K562 (cell line): ENCODE data around the gene IL24. TPM values are rescaled to one million over a fixed set of nuclear protein-coding genes. Genes with fewer than 3 reads are reported as not detected.

Source experiments
- ATAC-seq: fragments of 200-7000 bp; cut with Tn5 transposase; 3 replicates; pipeline ENCODE4 v1.9.1; 2020; ENCODE audit warnings: moderate library complexity
- BruUV-seq: library from RNA; stranded (reverse); fragments of 400-500 nt; replicated peaks from 2 replicates; lab custom pipeline; 2021; lab: Mats Ljungman, UMichigan
- CTCF ChIA-PET: fragments of 300-600 bp; formaldehyde crosslinking; extraction: SDS; loops from one replicate; lab custom pipeline; 2021; ENCODE audit warnings: low intra/inter-chr PET ratio; lab: Yijun Ruan, JAX
- POLR2A ChIA-PET: fragments of 300-600, 350-650 bp; sonication (Branson Sonifier 250); formaldehyde crosslinking; extraction: SDS; loops from one replicate; lab custom pipeline; 2021; ENCODE audit warnings: antibody characterized with exemption, inconsistent platforms; lab: Yijun Ruan, JAX
- DNase-seq, 4 experiments: peaks; one replicate each; pipeline versions ENCODE4 v3.0.0 to v3.0.0-alpha.2; 2011 to 2018; ENCODE audit warnings: low spot score in 3 of 4, mixed read lengths in 3 of 4; ENCODE audit errors: extremely low read depth in 1 of 4
- FAIRE-seq: peaks from 2 replicates; lab custom pipeline; 2011; peaks lifted over from hg19 to GRCh38; lab: Jason Lieb, UNC
- H2AFZ ChIP-seq: 2 replicates; pipeline ENCODE4 v1.6.0; 2011; ENCODE audit warnings: low read depth, low read length, control low read depth, inconsistent platforms
- H3K27ac ChIP-seq: fragments of 200-600 bp; 3 replicates; pipeline ENCODE4 v1.8.0; 2011; ENCODE audit warnings: low read depth, mild to moderate bottlenecking, control low read depth, inconsistent platforms, low read length, moderate library complexity, mixed read lengths; ENCODE audit errors: extremely low read depth
- H3K27me3 ChIP-seq, 2 experiments: fragments of 300-600 bp in 1 of 2; 2 replicates in 1 of 2; 3 replicates in 1 of 2; pipeline versions ENCODE4 v1.6.0 to v1.8.0; 2011; ENCODE audit warnings: inconsistent platforms in 2 of 2, low read length in 2 of 2, mild to moderate bottlenecking in 1 of 2, mixed read lengths in 1 of 2, moderate library complexity in 1 of 2; ENCODE audit not compliant: control insufficient read depth in 2 of 2, insufficient read depth in 2 of 2
- H3K36me3 ChIP-seq: fragments of 300-600 bp; 3 replicates; pipeline ENCODE4 v1.8.0; 2011; ENCODE audit warnings: mild to moderate bottlenecking, low read length, inconsistent platforms; ENCODE audit not compliant: control insufficient read depth, insufficient read depth
- H3K4me1 ChIP-seq, 2 experiments: fragments of 200-600 bp in 1 of 2; replicated peaks in 1 of 2; 2 replicates in 1 of 2; 3 replicates in 1 of 2; pipeline versions ENCODE4 v1.5.1 to v1.8.0; 2011; ENCODE audit warnings: inconsistent platforms in 2 of 2, low read length in 2 of 2, mild to moderate bottlenecking in 1 of 2, mixed read lengths in 1 of 2, moderate library complexity in 1 of 2; ENCODE audit not compliant: control insufficient read depth in 2 of 2, insufficient read depth in 2 of 2
- H3K4me2 ChIP-seq: 2 replicates; pipeline ENCODE4 v1.6.1; 2011; ENCODE audit warnings: low read length, control low read depth, inconsistent platforms, mixed read lengths; ENCODE audit not compliant: insufficient read depth
- H3K4me3 ChIP-seq: fragments of 200-600 bp; sonication (generic), shearing (Covaris generic); 2 replicates; pipeline ENCODE4 v1.5.1; 2016; ENCODE audit warnings: control low read depth, inconsistent platforms
- H3K79me2 ChIP-seq: fragments of 200-600 bp; 3 replicates; pipeline ENCODE4 v1.8.0; 2011; ENCODE audit warnings: low read length, inconsistent platforms; ENCODE audit not compliant: control insufficient read depth, insufficient read depth
- H3K9ac ChIP-seq, 2 experiments: 2 replicates each; pipeline versions ENCODE4 v1.6.0 to v1.6.1; 2011; ENCODE audit warnings: low read depth in 2 of 2, low read length in 2 of 2, control low read depth in 1 of 2, inconsistent platforms in 1 of 2, mild to moderate bottlenecking in 1 of 2, mixed read lengths in 1 of 2; ENCODE audit not compliant: insufficient read depth in 1 of 2
- H3K9me1 ChIP-seq: one replicate; pipeline ENCODE4 v1.6.0; 2011; ENCODE audit warnings: inconsistent platforms, mild to moderate bottlenecking, low read length, moderate library complexity; ENCODE audit not compliant: control insufficient read depth, insufficient read depth
- H3K9me3 ChIP-seq: replicated peaks from 2 replicates; pipeline ENCODE4 v1.5.1; 2011; ENCODE audit warnings: low read depth, low read length, inconsistent platforms; ENCODE audit not compliant: control insufficient read depth, insufficient read depth
- H4K20me1 ChIP-seq: replicated peaks from 2 replicates; pipeline ENCODE4 v1.6.1; 2011; ENCODE audit warnings: low read length, inconsistent platforms, mixed read lengths; ENCODE audit not compliant: control insufficient read depth, insufficient read depth
- BCOR ChIP-seq: fragments of 450-650 bp; IDR thresholded peaks from 2 replicates; pipeline ENCODE4 v1.6.1; 2016
- FOXA3 ChIP-seq, 2 experiments: fragments of 450-650 bp in 1 of 2; sonication (generic) in 1 of 2; formaldehyde crosslinking; IDR thresholded peaks in 1 of 2; conservative IDR thresholded peaks in 1 of 2; 2 replicates each; pipeline versions ENCODE4 v1.4.0 to v1.8.0; 2020 to 2022; ENCODE audit warnings: mild to moderate bottlenecking in 2 of 2, missing genetic modification reagents in 1 of 2
- GTF2F1 ChIP-seq: IDR thresholded peaks from 2 replicates; pipeline ENCODE4 v1.6.1; 2011; ENCODE audit warnings: low read depth, low read length, improper control_type of control experiment
- KAT7 ChIP-seq: sonication (generic); formaldehyde crosslinking; IDR thresholded peaks from 2 replicates; pipeline ENCODE4 v1.8.0; 2022; ENCODE audit warnings: missing genetic modification reagents, mild to moderate bottlenecking, borderline replicate concordance
- KLF13 ChIP-seq: fragments of 450-650 bp; IDR thresholded peaks from 2 replicates; pipeline ENCODE4 v1.6.1; 2016; ENCODE audit warnings: missing genetic modification characterization, low read depth, mild to moderate bottlenecking, missing compliant biosample characterization, moderate library complexity, borderline replicate concordance
- PURB ChIP-seq: sonication (generic); formaldehyde crosslinking; IDR thresholded peaks from 2 replicates; pipeline ENCODE4 v1.9.0; 2021; ENCODE audit warnings: low read depth, mild to moderate bottlenecking, missing genetic modification reagents
- WGBS: fragments of 100-300 bp; shearing (Covaris generic); methylation state at CpG from one replicate; pipeline ENCODE4 v1.1.6; 2016; ENCODE audit warnings: low coverage, mixed read lengths; ENCODE audit not compliant: insufficient coverage; ENCODE audit errors: missing lambda C conversion rate; 5-methylcytosine and 5-hydroxymethylcytosine counted together
- in situ Hi-C: fragments of 300-500 bp; cut with MboI; formaldehyde crosslinking; loops from 4 replicates; pipeline ENCODE4 v1.15.0; 2018; ENCODE audit warnings: inconsistent platforms, mixed read lengths
- intact Hi-C: fragments of 100-400 bp; cut with micrococcal nuclease; formaldehyde crosslinking; loops from 2 replicates; pipeline ENCODE4 v1.14.2; 2022
- polyA plus RNA-seq, 8 experiments: library from polyadenylated mRNA; depleted of rRNA in 4 of 8; stranded (reverse) in 5 of 8; unstranded in 3 of 8; fragments of >200 nt; fragmentation: Nextera tagmentation in 2 of 8; fragmentation: Illumina TruSeq in 1 of 8; extraction: Ambion mirVana in 2 of 8; extraction: Trizol in 1 of 8; gene quantifications; 2 replicates each; pipeline versions ENCODE4 v1.2.1 to v1.2.3, GENCODE V29; 2011 to 2014; ENCODE audit warnings: inconsistent platforms in 1 of 8, missing spikeins in 1 of 8
- total RNA-seq, 7 experiments: library from RNA; depleted of rRNA in 6 of 7; stranded (reverse); fragments of >200 nt in 6 of 7; fragmentation: Illumina TruSeq in 2 of 7; extraction: Trizol in 2 of 7; gene quantifications; 2 replicates each; pipeline versions ENCODE4 v1.2.1 to v1.2.3, GENCODE V29; 2011 to 2021; ENCODE audit warnings: low replicate concordance in 1 of 7
- TF ChIP-seq, protein P1 (sequence below): sonication (generic); formaldehyde crosslinking; IDR thresholded peaks from 2 replicates; pipeline ENCODE4 v1.8.0; 2022; ENCODE audit warnings: mild to moderate bottlenecking, missing genetic modification reagents
- TF ChIP-seq, protein P2 (sequence below): fragments of 450-650 bp; conservative IDR thresholded peaks from 2 replicates; pipeline ENCODE4 v1.6.1; 2016; ENCODE audit warnings: missing genetic modification characterization, low read depth, mild to moderate bottlenecking, control low read depth, missing compliant biosample characterization
- TF ChIP-seq, protein P3 (sequence below): fragments of 450-650 bp; formaldehyde crosslinking; IDR thresholded peaks from 2 replicates; pipeline ENCODE4 v1.4.0; 2022; ENCODE audit warnings: mild to moderate bottlenecking, moderate library complexity

The IL24 gene
- total and polyA plus RNA-seq, 9 of the 15 experiments (the other 6 are each of a cell fraction or from before 2014, with no cell fraction given) = 0.04 to 0.19 TPM; not detected in 7

DNA sequence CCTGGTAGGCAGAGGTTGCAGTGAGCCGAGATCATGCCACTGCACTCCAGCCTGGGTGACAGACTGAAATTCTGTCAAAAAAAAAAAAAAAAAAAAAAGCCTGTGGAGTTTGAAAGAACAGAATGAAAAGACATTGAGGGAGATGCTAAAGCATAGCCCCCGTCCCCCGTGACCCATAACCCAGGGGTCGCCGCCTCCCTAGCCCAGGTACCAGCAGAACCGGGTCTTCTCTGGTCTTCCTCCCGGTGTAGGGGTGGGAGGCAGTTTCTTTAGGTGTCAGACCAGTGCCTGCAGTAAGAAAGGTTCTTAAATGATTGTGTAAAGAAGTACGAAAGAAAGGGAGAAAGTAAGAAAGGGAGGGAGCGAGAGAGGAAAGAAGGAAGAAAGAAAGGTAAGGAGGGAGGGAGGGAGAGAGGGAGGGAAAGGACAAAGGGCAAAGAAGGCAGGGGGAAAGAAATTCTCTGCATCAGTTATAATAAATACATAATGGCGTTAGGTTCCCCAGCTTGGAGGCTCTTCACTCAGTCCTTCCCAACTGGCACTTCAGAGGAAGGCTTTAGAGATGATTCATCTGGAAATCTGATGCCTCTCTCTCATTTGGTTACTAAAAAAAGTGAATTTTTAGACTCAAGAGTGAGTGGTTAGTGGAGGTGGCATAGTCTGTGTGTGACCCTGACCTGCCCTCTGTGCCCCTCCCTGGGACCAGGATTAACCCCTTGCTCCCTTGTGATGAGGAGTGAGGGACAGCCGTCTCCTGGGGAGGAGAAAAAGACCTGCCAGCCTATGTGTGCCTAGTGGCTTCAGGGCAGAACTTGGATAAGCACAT, 1.1 kb downstream of the IL24 start:
- H3K79me2 ChIP-seq = no peaks in the 10 kb centered on the region
- ATAC-seq (no peak), DNase-seq (no peak), FAIRE-seq (no peak)
- WGBS = 3% methylated on average over 10 of the region's 11 CpGs
- intact Hi-C loops = no loop called here
- no peak for TF ChIP-seq KAT7 (CRISPR knock-in tag)
- BruUV-seq = no TSS peak
- no peaks in the 10 kb centered on the region for H3K9me3 ChIP-seq
- no peaks in the 10 kb centered on the region for H3K36me3 ChIP-seq
- in situ Hi-C loops = no loop called here
- no peak overlapping the region for H3K27ac ChIP-seq
- H3K4me2 ChIP-seq = no peak overlapping the region
- no peaks in the 10 kb centered on the region for H4K20me1 ChIP-seq
- H3K27me3 ChIP-seq = peaks cover 36 to 70% of the 10 kb centered on the region in 2 experiments
- H2AFZ ChIP-seq = no peak overlapping the region
- no peak overlapping the region for H3K9ac ChIP-seq
- CTCF ChIA-PET = no interaction called here
- POLR2A ChIA-PET = interaction anchor here (0.6 to 0.7 kb wide), 2 partner anchors 8 to 30 kb away, joined by 3 read pairs; no protein-coding TSS in a partner anchor
- no peak overlapping the region for H3K4me3 ChIP-seq
- H3K4me1 ChIP-seq = no peaks in the 10 kb centered on the region; a peak in 1 of 5 replicates
- no peaks in the 10 kb centered on the region for H3K9me1 ChIP-seq

DNA sequence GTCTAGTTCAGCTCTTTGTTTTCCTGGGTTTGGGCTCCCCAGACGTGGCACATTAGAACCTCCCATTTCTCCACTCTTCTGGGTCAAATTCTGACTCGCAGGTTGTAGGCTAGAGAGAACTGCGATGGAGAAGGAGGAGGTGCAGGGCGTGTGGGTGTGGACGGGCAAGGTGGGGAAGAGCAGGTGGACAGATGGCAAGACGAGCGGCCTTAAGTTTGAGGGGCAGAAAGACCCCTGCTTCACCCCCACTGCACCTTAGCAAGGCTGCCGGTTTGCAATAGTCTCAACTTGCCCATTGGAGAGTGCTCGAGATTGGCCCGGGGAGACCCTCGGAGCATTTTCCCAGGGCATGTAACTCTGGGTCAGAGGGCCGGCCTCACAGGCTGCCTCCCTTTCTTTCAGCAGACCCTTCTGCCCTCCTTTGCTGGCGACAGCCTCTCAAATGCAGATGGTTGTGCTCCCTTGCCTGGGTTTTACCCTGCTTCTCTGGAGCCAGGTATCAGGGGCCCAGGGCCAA, 1.7 kb downstream of the IL24 start:
- CTCF ChIA-PET = no interaction called here
- no peak for ATAC-seq
- Histone ChIP-seq H2AFZ (no peak overlapping the region), H3K9ac (no peak overlapping the region), H3K9me1 (no peaks in the 10 kb centered on the region), H3K9me3 (no peaks in the 10 kb centered on the region), H3K4me3 (no peak overlapping the region), H3K27ac (no peak overlapping the region), H3K79me2 (no peaks in the 10 kb centered on the region), H3K36me3 (no peaks in the 10 kb centered on the region), H3K4me1 (no peaks in the 10 kb centered on the region; a peak in 1 of 5 replicates), H3K27me3 (peaks cover 36 to 70% of the 10 kb centered on the region in 2 experiments), H3K4me2 (no peak overlapping the region), H4K20me1 (no peaks in the 10 kb centered on the region)
- in situ Hi-C loops (no loop called here), intact Hi-C loops (no loop called here)
- no TSS peak for BruUV-seq
- POLR2A ChIA-PET = interaction anchor here (0.8 kb wide), 1 partner anchor 164 kb away, joined by 4 read pairs; no protein-coding TSS in a partner anchor
- DNase-seq = no peak
- WGBS = 1% methylated on average over 13 of the region's 13 CpGs
- no peak for FAIRE-seq
- TF ChIP-seq, protein P1, sequence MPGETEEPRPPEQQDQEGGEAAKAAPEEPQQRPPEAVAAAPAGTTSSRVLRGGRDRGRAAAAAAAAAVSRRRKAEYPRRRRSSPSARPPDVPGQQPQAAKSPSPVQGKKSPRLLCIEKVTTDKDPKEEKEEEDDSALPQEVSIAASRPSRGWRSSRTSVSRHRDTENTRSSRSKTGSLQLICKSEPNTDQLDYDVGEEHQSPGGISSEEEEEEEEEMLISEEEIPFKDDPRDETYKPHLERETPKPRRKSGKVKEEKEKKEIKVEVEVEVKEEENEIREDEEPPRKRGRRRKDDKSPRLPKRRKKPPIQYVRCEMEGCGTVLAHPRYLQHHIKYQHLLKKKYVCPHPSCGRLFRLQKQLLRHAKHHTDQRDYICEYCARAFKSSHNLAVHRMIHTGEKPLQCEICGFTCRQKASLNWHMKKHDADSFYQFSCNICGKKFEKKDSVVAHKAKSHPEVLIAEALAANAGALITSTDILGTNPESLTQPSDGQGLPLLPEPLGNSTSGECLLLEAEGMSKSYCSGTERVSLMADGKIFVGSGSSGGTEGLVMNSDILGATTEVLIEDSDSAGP (CRISPR knock-in tag) = no peak
- TF ChIP-seq GTF2F1 (no peak), PURB (CRISPR knock-in tag) (no peak), BCOR (no peak), FOXA3 (CRISPR knock-in tag; conservative IDR thresholded peaks at IDR 0.05 in 1 of 2, IDR thresholded peaks at IDR 0.05 in 1 of 2) (no peak), KLF13 (no peak)
- TF ChIP-seq, protein P2, sequence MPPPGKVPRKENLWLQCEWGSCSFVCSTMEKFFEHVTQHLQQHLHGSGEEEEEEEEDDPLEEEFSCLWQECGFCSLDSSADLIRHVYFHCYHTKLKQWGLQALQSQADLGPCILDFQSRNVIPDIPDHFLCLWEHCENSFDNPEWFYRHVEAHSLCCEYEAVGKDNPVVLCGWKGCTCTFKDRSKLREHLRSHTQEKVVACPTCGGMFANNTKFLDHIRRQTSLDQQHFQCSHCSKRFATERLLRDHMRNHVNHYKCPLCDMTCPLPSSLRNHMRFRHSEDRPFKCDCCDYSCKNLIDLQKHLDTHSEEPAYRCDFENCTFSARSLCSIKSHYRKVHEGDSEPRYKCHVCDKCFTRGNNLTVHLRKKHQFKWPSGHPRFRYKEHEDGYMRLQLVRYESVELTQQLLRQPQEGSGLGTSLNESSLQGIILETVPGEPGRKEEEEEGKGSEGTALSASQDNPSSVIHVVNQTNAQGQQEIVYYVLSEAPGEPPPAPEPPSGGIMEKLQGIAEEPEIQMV (tag) = no peak
- TF ChIP-seq, protein P3, sequence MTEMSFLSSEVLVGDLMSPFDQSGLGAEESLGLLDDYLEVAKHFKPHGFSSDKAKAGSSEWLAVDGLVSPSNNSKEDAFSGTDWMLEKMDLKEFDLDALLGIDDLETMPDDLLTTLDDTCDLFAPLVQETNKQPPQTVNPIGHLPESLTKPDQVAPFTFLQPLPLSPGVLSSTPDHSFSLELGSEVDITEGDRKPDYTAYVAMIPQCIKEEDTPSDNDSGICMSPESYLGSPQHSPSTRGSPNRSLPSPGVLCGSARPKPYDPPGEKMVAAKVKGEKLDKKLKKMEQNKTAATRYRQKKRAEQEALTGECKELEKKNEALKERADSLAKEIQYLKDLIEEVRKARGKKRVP (CRISPR knock-in tag) = no peak
